ENCODE results near the gene ABCA2.

GRCh38 chr9:137014166-137014565 lies 13.9 kb downstream of the ABCA2 start:
- TF ChIP-seq CTCF (IDR thresholded peaks at IDR 0.05) (no peak), POLR2A (IDR thresholded peaks at IDR 0.05) (no peak)
